T-helper 2 cell treated with Interferon-gamma antibody and Interleukin-4, amounts not matched to agents 100 ng/mL and 5 ng/mL, for 36 hours (primary cell): ENCODE data around the gene HYLS1. TPM values are rescaled to one million over a fixed set of nuclear protein-coding genes. Genes with fewer than 3 reads are reported as not detected.

Experiments used
- intact Hi-C: fragments of 100-400 bp; cut with micrococcal nuclease; formaldehyde crosslinking; loops from one replicate; pipeline ENCODE4 v1.15.1; 2023
- total RNA-seq: library from RNA; stranded (reverse); gene quantifications from 2 replicates; pipeline ENCODE4 v1.2.3, GENCODE V29; 2022

Gene HYLS1
- total RNA-seq, 1 donor from 2014 or later: 15.6 TPM

DNA sequence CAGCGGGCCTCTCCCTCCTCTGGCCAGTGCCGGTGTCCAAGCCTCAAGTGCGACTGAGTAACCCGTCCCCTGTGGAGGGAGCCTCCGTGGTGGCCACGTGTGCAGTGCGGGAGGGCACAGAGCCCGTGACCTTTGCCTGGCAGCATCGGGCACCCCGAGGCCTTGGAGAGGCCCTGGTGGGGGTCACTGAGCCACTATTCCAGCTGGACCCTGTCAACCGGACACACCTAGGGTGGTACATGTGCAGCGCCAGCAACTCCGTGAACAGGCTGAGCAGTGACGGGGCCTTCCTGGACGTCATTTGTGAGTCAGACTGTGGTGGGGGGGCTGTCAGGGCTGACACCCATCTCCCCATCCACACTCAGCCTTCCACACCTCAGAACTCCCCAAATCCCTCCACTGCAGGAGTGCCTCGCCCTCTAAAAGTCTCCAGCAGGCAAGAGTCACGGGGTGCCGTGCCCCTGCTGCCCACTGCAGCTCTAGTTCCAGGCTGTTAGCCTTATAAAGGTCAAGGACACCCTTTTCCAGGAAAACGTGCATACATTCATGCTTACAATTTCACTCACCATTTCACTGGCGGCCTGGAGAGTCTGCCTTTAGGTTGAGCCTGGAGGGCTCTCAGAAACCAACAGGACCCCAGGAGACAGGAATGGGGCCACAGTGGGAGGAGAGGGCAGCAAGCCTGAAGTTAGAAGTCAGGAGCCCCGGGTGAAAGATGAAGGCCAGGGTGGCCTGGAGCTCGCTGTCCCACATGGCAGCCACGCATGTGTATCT, 61.0 kb downstream of the HYLS1 start:
- intact Hi-C loops: no loop called here

GRCh38 chr11:125949271-125950177, 62.1 kb downstream of the HYLS1 start:
- intact Hi-C loops: no loop called here

DNA sequence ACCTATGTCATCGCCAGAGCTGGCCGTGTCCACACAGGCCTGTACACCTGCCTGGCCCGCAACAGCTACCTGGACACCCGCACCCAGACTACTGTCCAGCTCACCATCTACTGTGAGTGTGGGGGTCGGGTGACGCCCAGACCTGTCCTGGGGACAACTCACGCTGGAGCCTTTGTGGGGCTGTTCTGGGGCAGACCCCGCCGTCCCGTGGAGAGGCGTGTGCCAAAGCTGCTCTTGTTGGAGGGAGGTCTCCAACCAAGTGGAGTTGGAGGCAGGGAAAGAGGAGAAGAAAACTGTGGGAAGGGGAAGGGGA, 62.7 kb downstream of the HYLS1 start:
- intact Hi-C loops: no loop called here

Other genes with a start within 250 kb of the HYLS1 start
- gene ACRV1, start 206.8 kb upstream of the HYLS1 start, total RNA-seq: not detected in 2 replicates
- gene PATE1, start 141.4 kb upstream of the HYLS1 start, total RNA-seq: not detected in 2 replicates
- gene PATE2, start 108.8 kb upstream of the HYLS1 start, total RNA-seq: not detected in 2 replicates
- not detected in 2 replicates for gene PATE3, start 99.5 kb upstream of the HYLS1 start, total RNA-seq
- not detected in 2 replicates for gene PATE4, start 54.4 kb upstream of the HYLS1 start, total RNA-seq
- 11.5 and 12.1 TPM in 2 replicates for gene PUS3, start 15.5 kb downstream of the HYLS1 start, total RNA-seq
- gene DDX25, start 16.8 kb downstream of the HYLS1 start, total RNA-seq: 0.09 TPM in 1 of 2 replicates, not detected in the other
- not detected in 2 replicates for gene VSIG10L2, start 58.4 kb downstream of the HYLS1 start, total RNA-seq
- 2.6 and 4.5 TPM in 2 replicates for gene CDON, start 175.2 kb downstream of the HYLS1 start, total RNA-seq